ENCODE measurements around the gene RCAN1.
"Not testable (repeated sequence)": the region's sequence is repeated elsewhere in the genome, so short reads cannot be mapped to it uniquely, and the experiment has no call there.

GRCh38 chr21:34607376-34607775 is 7.5 kb downstream of the RCAN1 start:
- not testable (repeated sequence) for TF ChIP-seq POLR2A (IDR thresholded peaks at IDR 0.05; ENCODE audit: extremely low read depth, insufficient read length); CTCF (IDR thresholded peaks at IDR 0.05; ENCODE audit: low read depth, low read length); MAX (IDR thresholded peaks at IDR 0.05; ENCODE audit: low read depth, low read length); MYC (IDR thresholded peaks at IDR 0.05; ENCODE audit: low read depth, low read length)

All from NB4 (cell line).